HEK293 (cell line): ENCODE data around the gene CHEK1.
A peak's percentile ranks its signal among the peaks of the same experiment; 100 is the strongest.

Source experiments
- CTCF ChIA-PET: fragments of 350-600 bp; formaldehyde crosslinking; extraction: SDS; loops from one replicate; lab custom pipeline; 2021; ENCODE audit warnings: antibody characterized with exemption; lab: Yijun Ruan, JAX
- POLR2A ChIA-PET: fragments of 300-600 bp; formaldehyde crosslinking; extraction: SDS; loops from one replicate; lab custom pipeline; 2020; ENCODE audit warnings: antibody characterized with exemption, inconsistent platforms; lab: Yijun Ruan, JAX
- H3K27ac ChIP-seq: fragments of 200-500 bp; sonication (Bioruptor generic); 2 replicates; pipeline ENCODE4 v1.5.1; 2014; ENCODE audit warnings: low read depth, low read length, control low read depth, inconsistent platforms; ENCODE audit errors: extremely low read depth
- H3K36me3 ChIP-seq, 2 experiments: fragments of 200-500 bp in 1 of 2; sonication (Bioruptor generic) in 1 of 2; 1 replicate in 1 of 2; 2 replicates in 1 of 2; pipeline ENCODE4 v1.5.1; 2014 to 2017; ENCODE audit warnings: inconsistent platforms in 2 of 2, low read length in 2 of 2; ENCODE audit not compliant: control insufficient read depth in 2 of 2, insufficient read depth in 1 of 2
- H3K4me1 ChIP-seq: fragments of 200-500 bp; sonication (Bioruptor generic); 2 replicates; pipeline ENCODE4 v1.5.1; 2014; ENCODE audit warnings: mild to moderate bottlenecking, low read length, inconsistent platforms; ENCODE audit not compliant: control insufficient read depth, insufficient read depth
- H3K4me3 ChIP-seq: 2 replicates; pipeline ENCODE4 v1.5.1; 2011; ENCODE audit warnings: low read depth, mild to moderate bottlenecking, control low read depth, low read length, moderate library complexity
- H3K9me3 ChIP-seq: fragments of 200-500 bp; sonication (Bioruptor generic); 2 replicates; pipeline ENCODE4 v1.5.1; 2014; ENCODE audit warnings: low read depth, low read length, inconsistent platforms; ENCODE audit not compliant: control insufficient read depth, insufficient read depth
- AEBP2 ChIP-seq: fragments of 450-650 bp; formaldehyde crosslinking; IDR thresholded peaks from 2 replicates; pipeline ENCODE4 v1.5.1; 2016; ENCODE audit warnings: missing biosample characterization, missing genetic modification characterization, borderline replicate concordance
- KLF10 ChIP-seq: fragments of 450-650 bp; IDR thresholded peaks from 2 replicates; pipeline ENCODE4 v1.5.1; 2018; ENCODE audit warnings: missing biosample characterization, mild to moderate bottlenecking, missing genetic modification characterization
- SETDB1 ChIP-seq: IDR thresholded peaks from one replicate; pipeline ENCODE4 v1.6.1; 2017; ENCODE audit warnings: mild to moderate bottlenecking, low read length, moderate library complexity, mixed read lengths; ENCODE audit not compliant: insufficient read length
- ZBTB20 ChIP-seq: fragments of 450-650 bp; formaldehyde crosslinking; IDR thresholded peaks from 2 replicates; pipeline ENCODE4 v1.5.1; 2016; ENCODE audit warnings: missing biosample characterization, missing genetic modification characterization
- ZFP41 ChIP-seq: fragments of 450-650 bp; formaldehyde crosslinking; IDR thresholded peaks from 2 replicates; pipeline ENCODE4 v1.5.1; 2016; ENCODE audit warnings: missing biosample characterization, missing genetic modification characterization, borderline replicate concordance
- ZNF10 ChIP-seq: fragments of 450-650 bp; formaldehyde crosslinking; IDR thresholded peaks from 2 replicates; pipeline ENCODE4 v1.5.1; 2017; ENCODE audit warnings: missing biosample characterization, missing genetic modification characterization
- ZNF121 ChIP-seq: fragments of 450-650 bp; formaldehyde crosslinking; IDR thresholded peaks from 2 replicates; pipeline ENCODE4 v1.5.1; 2016; ENCODE audit warnings: missing biosample characterization, missing genetic modification characterization
- ZNF184 ChIP-seq: fragments of 450-650 bp; IDR thresholded peaks from 2 replicates; pipeline ENCODE4 v1.5.1; 2018; ENCODE audit warnings: missing biosample characterization, mild to moderate bottlenecking, missing genetic modification characterization
- ZNF239 ChIP-seq: fragments of 450-650 bp; formaldehyde crosslinking; IDR thresholded peaks from 2 replicates; pipeline ENCODE4 v1.5.1; 2016; ENCODE audit warnings: missing biosample characterization, missing genetic modification characterization
- ZNF837 ChIP-seq: fragments of 450-650 bp; formaldehyde crosslinking; IDR thresholded peaks from 2 replicates; pipeline ENCODE4 v1.5.1; 2016; ENCODE audit warnings: missing biosample characterization, missing genetic modification characterization
- ZNF843 ChIP-seq: fragments of 450-650 bp; formaldehyde crosslinking; IDR thresholded peaks from 2 replicates; pipeline ENCODE4 v1.5.1; 2016; ENCODE audit warnings: missing biosample characterization, missing genetic modification characterization
- ZSCAN16 ChIP-seq: fragments of 450-650 bp; formaldehyde crosslinking; IDR thresholded peaks from 2 replicates; pipeline ENCODE4 v1.5.1; 2016; ENCODE audit warnings: missing biosample characterization, missing genetic modification characterization
- TF ChIP-seq, protein P1 (sequence below): fragments of 450-650 bp; formaldehyde crosslinking; IDR thresholded peaks from 2 replicates; pipeline ENCODE4 v1.5.1; 2016; ENCODE audit warnings: missing biosample characterization, missing genetic modification characterization
- TF ChIP-seq, protein P2 (sequence below): fragments of 450-650 bp; formaldehyde crosslinking; IDR thresholded peaks from 2 replicates; pipeline ENCODE4 v1.5.1; 2016; ENCODE audit warnings: missing biosample characterization, missing genetic modification characterization
- TF ChIP-seq, protein P3 (sequence below): fragments of 450-650 bp; formaldehyde crosslinking; IDR thresholded peaks from 2 replicates; pipeline ENCODE4 v1.5.1; 2016; ENCODE audit warnings: missing biosample characterization, missing genetic modification characterization

Gene CHEK1

GRCh38 chr11:125621995-125622394 lies 3.0 kb upstream of the CHEK1 start (continued):
- no peak for TF ChIP-seq AEBP2 (tag by site-specific recombination)
- TF ChIP-seq KLF10 = 0 out of 2 replicates have a peak, but pooled peaks have one; percentile 23
- no peak for TF ChIP-seq ZBTB20 (tag by site-specific recombination)

GRCh38 chr11:125623064-125623463 lies 1.9 kb upstream of the CHEK1 start:
- POLR2A ChIA-PET = interaction anchor here (0.7 to 1.1 kb wide), 2 partner anchors 9 to 265 kb away, joined by 3 read pairs; no protein-coding TSS in a partner anchor
- H3K4me1 ChIP-seq = no peaks in the 10 kb centered on the region; the same call in 1 of the 2 replicates
- peaks cover 18 to 45% of the 10 kb centered on the region in 2 experiments for H3K36me3 ChIP-seq
- H3K9me3 ChIP-seq = no peaks in the 10 kb centered on the region
- CTCF ChIA-PET = no interaction called here
- TF ChIP-seq ZNF10 (tag by site-specific recombination) (no peak), ZNF239 (tag by site-specific recombination) (no peak), SETDB1 (no peak), ZNF843 (tag by site-specific recombination) (no peak), ZNF837 (tag by site-specific recombination) (no peak), ZNF184 (tag by site-specific recombination) (no peak)
- TF ChIP-seq, protein P1, sequence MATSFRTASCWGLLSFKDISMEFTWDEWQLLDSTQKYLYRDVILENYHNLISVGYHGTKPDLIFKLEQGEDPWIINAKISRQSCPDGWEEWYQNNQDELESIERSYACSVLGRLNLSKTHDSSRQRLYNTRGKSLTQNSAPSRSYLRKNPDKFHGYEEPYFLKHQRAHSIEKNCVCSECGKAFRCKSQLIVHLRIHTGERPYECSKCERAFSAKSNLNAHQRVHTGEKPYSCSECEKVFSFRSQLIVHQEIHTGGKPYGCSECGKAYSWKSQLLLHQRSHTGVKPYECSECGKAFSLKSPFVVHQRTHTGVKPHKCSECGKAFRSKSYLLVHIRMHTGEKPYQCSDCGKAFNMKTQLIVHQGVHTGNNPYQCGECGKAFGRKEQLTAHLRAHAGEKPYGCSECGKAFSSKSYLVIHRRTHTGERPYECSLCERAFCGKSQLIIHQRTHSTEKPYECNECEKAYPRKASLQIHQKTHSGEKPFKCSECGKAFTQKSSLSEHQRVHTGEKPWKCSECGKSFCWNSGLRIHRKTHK (tag by site-specific recombination) = no peak
- TF ChIP-seq, protein P2, sequence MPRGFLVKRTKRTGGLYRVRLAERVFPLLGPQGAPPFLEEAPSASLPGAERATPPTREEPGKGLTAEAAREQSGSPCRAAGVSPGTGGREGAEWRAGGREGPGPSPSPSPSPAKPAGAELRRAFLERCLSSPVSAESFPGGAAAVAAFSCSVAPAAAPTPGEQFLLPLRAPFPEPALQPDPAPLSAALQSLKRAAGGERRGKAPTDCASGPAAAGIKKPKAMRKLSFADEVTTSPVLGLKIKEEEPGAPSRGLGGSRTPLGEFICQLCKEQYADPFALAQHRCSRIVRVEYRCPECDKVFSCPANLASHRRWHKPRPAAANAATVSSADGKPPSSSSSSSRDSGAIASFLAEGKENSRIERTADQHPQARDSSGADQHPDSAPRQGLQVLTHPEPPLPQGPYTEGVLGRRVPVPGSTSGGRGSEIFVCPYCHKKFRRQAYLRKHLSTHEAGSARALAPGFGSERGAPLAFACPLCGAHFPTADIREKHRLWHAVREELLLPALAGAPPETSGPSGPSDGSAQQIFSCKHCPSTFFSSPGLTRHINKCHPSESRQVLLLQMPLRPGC = no peak
- TF ChIP-seq, protein P3, sequence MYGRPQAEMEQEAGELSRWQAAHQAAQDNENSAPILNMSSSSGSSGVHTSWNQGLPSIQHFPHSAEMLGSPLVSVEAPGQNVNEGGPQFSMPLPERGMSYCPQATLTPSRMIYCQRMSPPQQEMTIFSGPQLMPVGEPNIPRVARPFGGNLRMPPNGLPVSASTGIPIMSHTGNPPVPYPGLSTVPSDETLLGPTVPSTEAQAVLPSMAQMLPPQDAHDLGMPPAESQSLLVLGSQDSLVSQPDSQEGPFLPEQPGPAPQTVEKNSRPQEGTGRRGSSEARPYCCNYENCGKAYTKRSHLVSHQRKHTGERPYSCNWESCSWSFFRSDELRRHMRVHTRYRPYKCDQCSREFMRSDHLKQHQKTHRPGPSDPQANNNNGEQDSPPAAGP (tag by site-specific recombination) = no peak
- H3K27ac ChIP-seq = no peak overlapping the region
- H3K4me3 ChIP-seq = no peak overlapping the region

DNA sequence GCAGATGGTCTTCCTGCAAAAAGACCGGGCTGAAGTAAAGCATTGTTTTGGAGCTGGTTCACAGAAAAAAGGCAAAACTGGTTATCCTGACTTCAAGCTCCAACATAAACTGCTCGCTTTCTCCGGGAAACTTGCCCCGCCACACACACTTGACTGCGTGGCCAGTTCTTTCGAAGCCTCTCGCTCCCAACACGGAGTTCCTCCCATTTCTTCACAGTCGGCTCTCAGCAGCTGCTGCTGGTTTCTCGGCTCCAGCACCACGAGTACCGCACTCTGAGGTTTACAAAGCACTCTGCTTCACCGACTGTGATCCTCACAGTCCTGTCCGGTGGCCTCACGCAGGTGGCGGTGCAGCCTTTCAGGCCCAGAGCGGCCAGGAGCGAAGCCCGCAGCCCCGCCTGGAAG lies 264 bp downstream of the CHEK1 start:
- H3K36me3 ChIP-seq = peaks cover 11 to 41% of the 10 kb centered on the region in 2 experiments
- H3K4me1 ChIP-seq = no peaks in the 10 kb centered on the region; the same call in 1 of the 2 replicates
- TF ChIP-seq ZSCAN16 (tag by site-specific recombination) (peak; percentile 82; the same call in 1 of the 2 replicates), ZFP41 (tag by site-specific recombination) (no peak), ZNF121 (tag by site-specific recombination) (peak; percentile 20; the same call in 1 of the 2 replicates)
- H3K27ac ChIP-seq = peak overlapping the region; percentile 94
- CTCF ChIA-PET = interaction anchor here (1.1 kb wide), 1 partner anchor 1985 kb away, joined by 3 read pairs; no protein-coding TSS in a partner anchor
- H3K9me3 ChIP-seq = no peaks in the 10 kb centered on the region
- H3K4me3 ChIP-seq = peak overlapping the region; percentile 74
- POLR2A ChIA-PET = interaction anchor here (1.0 to 3.2 kb wide), 8 partner anchors 10 to 672 kb away, joined by 3 to 24 read pairs (median 4); partner anchors contain the start of genes CCDC15, HYLS1, PUS3 and STT3A
